GM18951 (cell line): ENCODE data around the gene DOK6.

Source experiments
- POLR2A ChIP-seq: IDR thresholded peaks from 4 replicates; pipeline ENCODE4 v1.6.1; 2011; ENCODE audit warnings: mild to moderate bottlenecking; ENCODE audit not compliant: insufficient read length, insufficient read depth; ENCODE audit errors: extremely low read depth
- in situ Hi-C: fragments of 300-500 bp; cut with MboI; formaldehyde crosslinking; loops from one replicate; pipeline ENCODE4 v1.12.0; 2022; ENCODE audit warnings: low sequenced_read_pairs, mixed read lengths, inconsistent platforms; ENCODE audit not compliant: unreplicated experiment

The DOK6 gene

DNA sequence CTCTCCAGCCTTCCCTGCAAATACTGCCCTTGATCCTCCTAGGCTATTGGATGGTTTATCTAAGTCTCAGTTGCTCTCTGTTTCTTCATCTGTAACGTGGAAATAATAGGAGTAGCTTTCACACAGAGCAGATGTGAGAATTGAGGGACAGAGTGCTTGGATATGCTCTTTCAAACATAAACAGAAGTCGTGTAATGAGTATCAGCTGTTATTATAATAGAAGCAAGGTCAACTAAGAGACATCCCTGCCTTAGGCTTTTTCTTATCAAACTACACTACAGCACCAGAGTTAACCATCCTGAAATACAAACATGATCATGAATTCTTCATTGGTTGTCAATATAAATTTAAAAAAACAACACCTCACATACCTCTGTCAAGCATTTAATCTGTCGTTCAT lies 138.2 kb downstream of the DOK6 start:
- no peak for TF ChIP-seq POLR2A
- in situ Hi-C loops: no loop called here

DNA sequence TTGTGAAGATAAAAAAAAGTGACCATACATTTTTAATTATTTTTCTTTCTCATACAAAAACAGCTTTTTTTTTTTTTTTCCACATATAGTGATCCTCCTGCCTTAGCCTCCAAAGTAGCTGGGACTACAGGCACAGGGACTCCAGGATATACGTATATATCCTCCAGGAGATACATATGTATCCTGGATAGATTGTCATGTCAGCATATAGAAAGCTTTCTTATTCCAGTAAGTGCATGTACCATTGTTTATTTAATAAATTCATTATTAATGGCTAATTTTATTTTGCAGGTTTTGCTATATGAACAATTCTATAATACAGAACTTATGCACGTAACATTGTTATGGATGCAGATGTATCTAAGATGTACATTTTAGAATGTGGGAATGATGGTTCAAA lies 138.7 kb downstream of the DOK6 start:
- in situ Hi-C loops: no loop called here
- no peak for TF ChIP-seq POLR2A

DNA sequence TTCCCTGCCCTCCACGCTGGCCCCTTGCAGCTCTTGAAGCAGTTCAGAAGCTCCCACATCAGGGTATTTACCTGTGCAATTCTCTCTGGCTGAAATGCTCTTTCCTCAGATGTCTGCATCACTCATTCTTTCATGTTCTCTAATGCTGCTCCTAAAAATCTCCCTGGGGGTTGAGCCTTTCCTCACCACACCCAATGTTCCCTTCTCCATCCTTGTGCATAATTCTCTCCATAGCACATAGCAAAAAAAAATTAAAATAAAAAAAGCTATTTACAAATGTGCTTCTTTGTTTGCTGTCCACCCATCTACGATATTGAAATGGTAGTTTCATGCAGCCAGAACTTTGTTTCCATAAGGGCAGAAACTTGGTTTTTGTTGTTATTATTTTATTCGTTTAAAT lies 155.5 kb downstream of the DOK6 start:
- TF ChIP-seq POLR2A: no peak
- in situ Hi-C loops: no loop called here

DNA sequence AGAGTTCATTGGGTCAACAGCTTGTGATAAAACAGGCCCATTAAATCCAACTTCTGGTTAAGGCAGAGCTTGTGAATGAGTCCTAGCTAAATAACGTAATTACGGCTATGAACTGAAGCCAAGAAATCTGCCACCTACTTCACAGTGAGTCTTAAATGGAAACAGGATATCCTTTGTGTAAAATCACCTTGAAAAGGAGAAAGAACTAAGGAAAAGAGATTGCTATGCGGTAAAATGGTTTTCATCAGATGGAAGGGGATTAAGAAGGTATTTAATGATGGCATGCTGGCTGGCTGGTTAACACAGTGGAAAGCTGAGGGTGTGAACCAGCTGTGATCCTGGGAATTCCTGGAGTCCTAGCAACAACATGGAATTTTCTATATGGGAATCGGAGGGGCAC lies 156.6 kb downstream of the DOK6 start:
- in situ Hi-C loops: no loop called here
- no peak for TF ChIP-seq POLR2A

DNA sequence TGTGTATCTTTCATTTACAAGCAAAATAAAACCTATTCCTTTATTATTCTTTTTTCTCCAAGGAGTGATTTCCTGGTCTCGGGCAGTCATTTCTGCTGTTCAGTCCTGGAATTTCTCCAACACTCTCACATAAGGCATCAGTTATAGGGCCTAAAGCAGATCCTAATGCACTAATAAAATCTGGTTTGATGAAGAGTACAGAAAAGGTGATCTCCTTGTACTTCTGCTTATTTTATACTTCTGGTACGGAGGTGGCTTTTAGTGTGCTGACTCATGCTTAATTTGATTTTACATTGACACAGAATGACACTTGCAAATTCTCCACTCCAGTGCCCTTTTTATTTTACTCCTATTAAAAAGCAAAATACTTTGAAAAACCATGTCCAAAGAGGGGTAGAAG lies 157.4 kb downstream of the DOK6 start:
- in situ Hi-C loops: no loop called here
- no peak for TF ChIP-seq POLR2A

DNA sequence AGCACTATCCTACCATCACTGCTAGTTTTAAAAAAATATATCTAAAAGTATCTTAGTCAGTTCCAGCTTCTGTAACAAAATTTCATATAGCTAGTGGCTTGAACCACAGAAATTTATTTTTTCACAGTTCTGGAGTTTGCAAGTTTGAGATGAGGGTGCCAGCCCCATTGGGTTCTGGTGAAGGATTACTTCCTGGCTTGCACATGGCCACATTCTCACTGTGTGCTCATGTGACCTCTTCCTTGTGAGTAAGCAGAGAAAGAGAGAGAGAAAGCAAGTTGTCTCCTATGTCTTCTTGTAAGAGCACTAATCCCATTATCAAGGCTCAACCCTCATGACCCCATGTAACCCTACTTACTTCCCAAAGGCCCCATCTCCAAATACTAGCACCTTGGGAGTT lies 158.9 kb downstream of the DOK6 start:
- no peak for TF ChIP-seq POLR2A
- in situ Hi-C loops: no loop called here

DNA sequence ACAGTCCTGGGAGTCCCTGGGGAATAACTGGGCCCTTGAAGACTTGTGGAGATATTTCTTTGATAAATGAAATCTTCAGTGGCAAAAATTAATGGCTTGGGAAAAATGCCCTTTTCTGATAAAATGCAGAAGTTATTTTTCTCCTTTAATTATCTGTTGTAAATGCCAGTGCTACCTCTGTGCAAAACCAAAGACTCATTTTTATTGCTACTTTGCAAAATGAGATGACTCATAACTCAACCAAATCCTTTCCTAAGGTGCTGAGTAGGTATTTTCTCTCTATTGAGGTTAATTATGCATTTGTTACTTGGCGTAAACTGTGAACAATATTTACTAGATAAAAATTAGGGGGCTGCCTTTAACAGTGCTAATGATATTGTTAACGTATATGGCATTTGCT lies 163.9 kb downstream of the DOK6 start:
- TF ChIP-seq POLR2A: no peak
- in situ Hi-C loops: no loop called here

DNA sequence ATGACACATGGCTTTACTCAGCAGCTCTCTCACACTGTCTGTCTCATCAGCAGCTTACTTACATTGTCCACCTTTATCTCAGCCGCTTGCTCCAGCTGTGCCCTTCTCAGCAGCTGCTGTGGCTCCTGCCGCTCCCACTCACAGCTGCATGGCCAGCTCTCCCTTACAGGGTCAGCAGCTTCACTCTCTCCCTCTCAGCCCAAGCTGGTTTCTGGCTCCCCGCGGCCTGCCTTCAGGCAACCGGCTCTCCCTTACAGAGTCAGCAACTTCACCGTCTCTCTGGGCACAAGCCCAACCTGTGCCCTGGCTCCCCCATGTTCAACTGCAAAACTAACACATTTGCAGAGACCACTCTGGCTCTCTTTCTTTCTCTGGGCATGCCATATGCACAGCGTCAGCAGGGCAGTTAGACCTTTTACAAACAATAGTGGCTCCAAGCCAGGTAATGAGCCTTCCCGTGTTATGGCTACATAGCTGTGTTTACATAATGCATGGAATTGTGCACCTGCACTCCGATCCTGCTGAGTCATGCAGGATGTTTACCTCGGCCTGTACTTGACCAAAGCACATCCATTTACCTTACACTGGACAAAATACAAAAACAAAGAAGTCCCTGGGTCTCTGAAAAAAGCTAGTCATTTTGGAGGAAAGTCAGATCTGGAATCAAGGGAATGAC lies 167.3 kb downstream of the DOK6 start:
- TF ChIP-seq POLR2A: no peak
- in situ Hi-C loops: no loop called here

DNA sequence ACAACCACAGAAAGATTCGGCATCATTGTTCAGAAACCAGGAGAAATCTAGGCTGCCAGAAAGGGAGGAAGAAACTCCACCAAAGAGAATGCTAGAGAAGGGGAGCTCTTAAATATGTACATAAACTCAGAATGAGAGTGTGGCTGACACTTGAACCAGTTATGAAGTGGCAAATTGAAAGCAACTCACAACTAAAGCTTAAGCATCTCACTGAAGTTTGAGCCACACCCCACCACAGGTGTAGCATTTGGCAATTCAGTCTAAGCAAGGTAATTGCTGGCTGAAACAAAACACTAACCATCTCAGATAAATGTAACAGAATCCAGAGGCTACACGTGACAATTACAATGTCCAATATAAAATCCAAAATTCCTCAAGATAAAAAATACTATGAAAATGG lies 168.4 kb downstream of the DOK6 start:
- in situ Hi-C loops: no loop called here
- TF ChIP-seq POLR2A: no peak

DNA sequence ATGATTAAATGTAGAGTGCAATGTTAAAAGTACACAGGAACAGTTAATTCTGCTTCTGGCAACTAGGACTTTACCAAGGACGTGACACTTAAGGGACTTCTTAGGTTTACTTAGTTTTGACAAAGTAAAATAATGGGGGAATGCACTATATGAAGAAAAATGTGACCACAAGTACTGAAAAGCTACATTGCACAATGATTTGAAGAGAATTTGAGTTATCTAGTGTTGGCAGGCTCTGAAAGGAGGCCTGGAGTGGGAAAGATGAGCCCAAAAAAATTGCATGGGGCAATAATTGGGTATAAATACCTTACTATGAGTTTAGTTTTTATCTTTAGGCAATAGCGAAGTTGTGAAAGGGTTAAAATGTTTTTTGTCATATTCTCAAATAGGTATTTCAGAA lies 173.7 kb downstream of the DOK6 start:
- in situ Hi-C loops: no loop called here
- TF ChIP-seq POLR2A: no peak

DNA sequence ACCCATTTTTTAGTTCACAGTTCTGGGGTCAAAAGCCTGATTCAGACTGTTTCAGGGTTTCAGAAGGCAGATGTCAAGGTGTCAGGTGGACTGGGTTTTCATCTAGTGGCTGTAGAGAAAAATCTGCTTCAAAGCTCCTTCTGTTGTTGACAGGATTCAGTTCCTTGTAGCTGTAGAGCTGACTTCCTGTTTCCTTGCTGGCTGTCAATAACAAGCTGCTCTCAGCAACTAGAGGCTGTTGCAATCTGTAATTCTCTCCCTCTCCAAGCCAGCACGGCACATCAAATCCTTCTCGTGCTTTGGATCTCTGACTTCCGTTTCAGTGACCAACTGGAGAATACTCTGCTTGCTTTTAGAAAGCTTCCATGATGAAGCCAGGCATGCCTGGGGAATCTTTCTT lies 179.4 kb downstream of the DOK6 start:
- in situ Hi-C loops: no loop called here
- TF ChIP-seq POLR2A: no peak

DNA sequence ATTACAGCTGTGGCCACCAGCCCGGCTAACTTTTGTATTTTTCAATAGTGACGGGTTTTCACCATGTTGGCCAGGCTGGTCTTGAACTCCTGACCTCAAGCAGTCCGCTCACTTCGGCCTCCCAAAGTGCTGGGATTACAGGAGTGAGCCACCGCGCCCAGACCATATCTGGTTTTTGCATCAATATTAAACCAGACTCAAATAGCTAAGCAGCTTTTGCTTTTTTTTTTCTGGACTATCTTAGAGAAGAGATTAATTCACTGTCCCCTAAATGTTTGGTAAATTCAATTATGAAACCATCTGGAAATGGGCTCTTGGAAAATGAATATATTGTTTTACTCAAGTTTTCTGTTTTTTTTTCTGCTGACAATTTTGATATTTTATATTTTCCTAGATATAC lies 183.7 kb downstream of the DOK6 start:
- in situ Hi-C loops: no loop called here

DNA sequence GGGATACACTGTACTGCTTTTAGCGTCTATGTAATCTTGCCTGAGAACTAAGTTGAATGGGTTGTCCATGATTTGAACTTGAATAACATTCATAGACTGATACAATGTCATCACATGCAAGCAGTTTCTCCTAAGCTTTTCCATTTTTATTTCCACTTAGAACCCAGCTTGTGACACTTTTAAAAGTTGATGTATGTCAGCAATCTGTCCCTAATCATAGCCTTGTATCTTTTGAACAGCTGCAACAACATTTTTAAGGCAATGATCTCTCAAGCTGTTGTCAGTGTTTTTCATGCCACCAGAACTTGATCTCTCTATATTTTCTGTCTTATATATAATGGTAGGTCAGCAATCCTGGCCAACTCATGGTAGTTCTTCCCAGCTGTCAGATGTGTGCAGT lies 185.0 kb downstream of the DOK6 start:
- in situ Hi-C loops: no loop called here
- TF ChIP-seq POLR2A: no peak

More for the DNA sequence above, 183.7 kb downstream of the DOK6 start:
- no peak for TF ChIP-seq POLR2A

DNA sequence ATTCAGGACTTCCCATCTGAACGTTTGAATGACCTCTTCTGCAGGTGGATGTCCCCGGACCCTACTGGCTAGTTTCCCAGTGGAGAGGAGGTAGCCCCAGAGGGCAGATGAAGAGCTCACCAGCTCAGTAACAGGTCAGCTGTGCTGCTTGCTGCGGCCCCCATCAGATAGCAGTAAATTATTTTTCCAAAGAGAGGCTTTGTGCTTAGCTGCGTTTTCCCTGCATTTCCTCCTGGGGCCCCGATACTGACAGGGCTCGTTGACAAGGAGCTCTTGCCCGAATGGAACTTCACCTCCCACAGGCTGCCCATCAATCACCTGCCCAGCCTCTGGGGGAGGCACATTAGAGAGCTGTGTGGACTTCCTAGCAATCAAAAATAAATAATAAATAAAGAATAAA lies 185.8 kb downstream of the DOK6 start:
- TF ChIP-seq POLR2A: no peak
- in situ Hi-C loops: no loop called here

DNA sequence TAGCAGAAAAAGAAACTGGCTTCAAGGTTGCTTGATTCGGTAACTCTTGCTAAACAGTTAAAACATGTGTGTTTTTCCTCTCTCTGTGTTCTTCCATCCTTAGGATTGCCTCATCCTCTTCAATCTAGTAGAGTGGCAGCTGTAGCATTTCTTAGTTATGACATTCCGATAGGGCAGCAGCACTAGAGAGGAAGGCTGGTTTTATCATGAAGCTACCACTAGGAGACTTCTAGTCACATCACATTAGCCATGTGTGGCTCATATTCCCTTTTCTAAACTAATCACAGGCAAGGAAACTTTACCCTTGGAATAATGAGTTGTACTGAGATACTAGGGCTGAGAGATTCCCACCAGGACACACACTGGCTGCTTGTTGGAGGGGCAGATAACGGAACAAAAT lies 187.6 kb downstream of the DOK6 start:
- TF ChIP-seq POLR2A: no peak

DNA sequence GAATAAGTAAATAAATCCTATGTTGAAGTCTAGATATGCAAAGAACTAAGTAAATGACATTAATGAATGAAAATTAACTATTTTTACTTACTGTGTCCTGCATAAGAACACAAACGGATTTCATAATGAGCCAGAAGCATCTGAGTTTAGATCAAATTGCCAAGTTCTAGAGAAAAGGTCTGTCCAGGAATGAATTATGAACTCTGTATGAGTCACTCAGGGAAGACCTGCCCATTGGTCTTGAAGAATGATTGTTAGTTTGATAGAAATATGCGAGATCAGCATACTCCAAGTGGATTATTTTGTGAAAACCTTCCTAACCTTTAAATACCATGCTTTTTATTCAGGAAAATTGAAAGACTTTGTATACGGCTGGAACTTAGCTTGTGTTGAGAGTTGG lies 189.5 kb downstream of the DOK6 start:
- in situ Hi-C loops: no loop called here
- no peak for TF ChIP-seq POLR2A

More for the DNA sequence above, 187.6 kb downstream of the DOK6 start:
- in situ Hi-C loops: no loop called here

DNA sequence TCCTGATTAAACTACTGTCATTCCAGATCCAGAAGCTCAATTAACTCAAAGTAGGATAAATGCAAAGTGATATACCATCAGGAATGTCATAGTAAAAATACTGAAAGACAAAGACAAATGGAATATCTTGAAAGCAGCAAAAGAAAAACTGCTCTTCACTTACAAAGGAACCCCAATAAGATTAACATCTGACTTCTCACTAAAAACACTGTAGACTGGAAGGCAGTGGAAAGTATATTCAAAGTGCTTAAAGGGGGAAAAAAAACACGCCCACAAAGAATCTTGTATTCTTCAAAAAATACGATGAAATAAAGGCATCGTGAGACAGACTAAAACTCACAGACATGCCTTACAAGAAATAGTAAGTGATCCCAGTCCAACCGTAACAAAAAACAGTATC lies 195.7 kb downstream of the DOK6 start:
- in situ Hi-C loops: no loop called here
- TF ChIP-seq POLR2A: no peak
